Activated CD8-positive, alpha-beta T cell treated with anti-CD3 and anti-CD28 coated beads for 36 hours (primary cell): ENCODE measurements around the gene AQP7. TPM values are rescaled to one million over a fixed set of nuclear protein-coding genes. Genes with fewer than 3 reads are reported as not detected.
"Not testable (repeated sequence)": the region's sequence is repeated elsewhere in the genome, so short reads cannot be mapped to it uniquely, and the experiment has no call there.

Experiments used
- ATAC-seq: fragments of 200-7000 bp; cut with Tn5 transposase; one replicate; pipeline ENCODE4 v1.10.0; 2021; ENCODE audit warnings: mild to moderate bottlenecking, moderate library complexity
- CTCF ChIA-PET: fragments of 350-600 bp; sonication (Branson Sonifier 250); formaldehyde crosslinking; loops from one replicate; lab custom pipeline; 2021; ENCODE audit warnings: antibody characterized with exemption; lab: Charles Lee
- POLR2A ChIA-PET: fragments of 350-600 bp; sonication (Branson Sonifier 250); formaldehyde crosslinking; loops from one replicate; lab custom pipeline; 2021; ENCODE audit warnings: antibody characterized with exemption; lab: Charles Lee
- DNase-seq: peaks from one replicate; pipeline ENCODE4 v3.0.0-alpha.2; 2020
- H3K27ac Mint-ChIP-seq: one replicate; pipeline ENCODE4 v1.8.0; 2021; ENCODE audit warnings: mild to moderate bottlenecking, mixed read lengths
- H3K27me3 Mint-ChIP-seq: one replicate; pipeline ENCODE4 v1.8.0; 2021; ENCODE audit warnings: mixed read lengths
- H3K36me3 Mint-ChIP-seq: one replicate; pipeline ENCODE4 v1.8.0; 2021; ENCODE audit warnings: low read depth, mixed read lengths
- H3K4me1 Mint-ChIP-seq: one replicate; pipeline ENCODE4 v1.8.0; 2021; ENCODE audit warnings: low read depth, mixed read lengths
- H3K4me3 Mint-ChIP-seq: one replicate; pipeline ENCODE4 v1.8.0; 2021; ENCODE audit warnings: mild to moderate bottlenecking, moderate library complexity, mixed read lengths
- H3K9me3 Mint-ChIP-seq: one replicate; pipeline ENCODE4 v1.8.0; 2021; ENCODE audit warnings: mixed read lengths
- CTCF ChIP-seq: fragments of 200-600 bp; IDR thresholded peaks from one replicate; pipeline ENCODE4 v1.8.0; 2022; ENCODE audit warnings: antibody characterized with exemption, mild to moderate bottlenecking
- intact Hi-C: fragments of 100-400 bp; cut with micrococcal nuclease; formaldehyde crosslinking; loops from one replicate; pipeline ENCODE4 v1.10.0; 2022
- total RNA-seq, 2 experiments: library from RNA; stranded (reverse); gene quantifications; one replicate each; pipeline ENCODE4 v1.2.3, GENCODE V29; 2021

Gene AQP7
- total RNA-seq, 2 experiments from 2014 or later: not detected

- Mint-ChIP-seq H3K9me3 (no peaks in the 10 kb centered on the region), H3K4me1 (no peaks in the 10 kb centered on the region), H3K27me3 (no peaks in the 10 kb centered on the region), H3K4me3 (no peak overlapping the region), H3K36me3 (no peaks in the 10 kb centered on the region), H3K27ac (no peak overlapping the region)
- POLR2A ChIA-PET: no interaction called here
- intact Hi-C loops: loop anchor here (5.0 kb wide), 1 partner anchor 62 kb away; no protein-coding TSS in a partner anchor
- ATAC-seq (no peak), DNase-seq (no peak)
- TF ChIP-seq CTCF: no peak
- CTCF ChIA-PET: interaction anchor here (0.8 to 4.4 kb wide), 11 partner anchors 10 to 118 kb away, joined by 3 to 81 read pairs (median 4); partner anchors contain the start of gene NOL6
Observed at GRCh38 chr9:33404788-33405362, 2.5 kb upstream of the AQP7 start.

- ChIA-PET CTCF (interaction anchor here (0.6 to 4.4 kb wide), 18 partner anchors 11 to 214 kb away, joined by 3 to 81 read pairs (median 4); partner anchors contain the start of gene NOL6), POLR2A (no interaction called here)
- H3K9me3 Mint-ChIP-seq: no peaks in the 10 kb centered on the region
- ATAC-seq (no peak), DNase-seq (no peak)
- intact Hi-C loops: loop anchor here (5.0 kb wide), 1 partner anchor 63 kb away; no protein-coding TSS in a partner anchor
- H3K4me3 Mint-ChIP-seq: no peak overlapping the region
- no peak for TF ChIP-seq CTCF
- no peaks in the 10 kb centered on the region for H3K4me1 Mint-ChIP-seq
- H3K27me3 Mint-ChIP-seq: no peaks in the 10 kb centered on the region
- H3K27ac Mint-ChIP-seq: no peak overlapping the region
- no peaks in the 10 kb centered on the region for H3K36me3 Mint-ChIP-seq
Observed at GRCh38 chr9:33403941-33404787, 1.8 kb upstream of the AQP7 start.

GRCh38 chr9:33401809-33402208 lies 559 bp downstream of the AQP7 start:
- intact Hi-C loops: loop anchor here (5.0 kb wide), 1 partner anchor 65 kb away; no protein-coding TSS in a partner anchor
- DNase-seq, H3K36me3 Mint-ChIP-seq, H3K4me3 Mint-ChIP-seq, ATAC-seq, H3K27me3 Mint-ChIP-seq, H3K9me3 Mint-ChIP-seq, H3K27ac Mint-ChIP-seq, H3K4me1 Mint-ChIP-seq, POLR2A ChIA-PET: not testable (repeated sequence)
- CTCF ChIA-PET: interaction anchor here (2.3 to 4.4 kb wide), 2 partner anchors 13 to 48 kb away, joined by 6 to 43 read pairs; no protein-coding TSS in a partner anchor

GRCh38 chr9:33399047-33399446 lies 3.3 kb downstream of the AQP7 start:
- CTCF ChIA-PET: interaction anchor here (0.7 to 2.5 kb wide), 4 partner anchors 16 to 98 kb away, joined by 3 to 13 read pairs (median 5); no protein-coding TSS in a partner anchor
- H3K36me3 Mint-ChIP-seq, H3K4me3 Mint-ChIP-seq, H3K27ac Mint-ChIP-seq, H3K9me3 Mint-ChIP-seq, ATAC-seq, DNase-seq, POLR2A ChIA-PET, H3K4me1 Mint-ChIP-seq, H3K27me3 Mint-ChIP-seq, intact Hi-C loops: not testable (repeated sequence)

- H3K9me3 Mint-ChIP-seq, H3K27me3 Mint-ChIP-seq, POLR2A ChIA-PET, intact Hi-C loops, ATAC-seq, H3K4me3 Mint-ChIP-seq, H3K27ac Mint-ChIP-seq, H3K4me1 Mint-ChIP-seq, CTCF ChIA-PET, H3K36me3 Mint-ChIP-seq, DNase-seq: not testable (repeated sequence)
Observed at GRCh38 chr9:33397801-33398200, 4.6 kb downstream of the AQP7 start.

GRCh38 chr9:33395159-33395879 lies 7.0 kb downstream of the AQP7 start:
- H3K36me3 Mint-ChIP-seq, H3K4me1 Mint-ChIP-seq, intact Hi-C loops, ATAC-seq, H3K27ac Mint-ChIP-seq, DNase-seq, H3K9me3 Mint-ChIP-seq, H3K27me3 Mint-ChIP-seq, H3K4me3 Mint-ChIP-seq: not testable (repeated sequence)
- CTCF ChIA-PET: interaction anchor here (0.8 kb wide), 1 partner anchor 58 kb away, joined by 3 read pairs; no protein-coding TSS in a partner anchor
- POLR2A ChIA-PET: interaction anchor here (0.7 kb wide), 1 partner anchor 21 kb away, joined by 3 read pairs; no protein-coding TSS in a partner anchor

GRCh38 chr9:33393986-33394385 lies 8.4 kb downstream of the AQP7 start:
- DNase-seq, H3K27ac Mint-ChIP-seq, H3K36me3 Mint-ChIP-seq, H3K9me3 Mint-ChIP-seq, H3K4me3 Mint-ChIP-seq, H3K4me1 Mint-ChIP-seq, intact Hi-C loops, ATAC-seq, H3K27me3 Mint-ChIP-seq, POLR2A ChIA-PET: not testable (repeated sequence)
- CTCF ChIA-PET: interaction anchor here (2.0 to 3.1 kb wide), 2 partner anchors 19 to 73 kb away, joined by 8 to 17 read pairs; no protein-coding TSS in a partner anchor
